A549 treated with CpdA at 1 μM for 4 hours (cell line): ENCODE measurements around the gene NXN. TPM values are rescaled to one million over a fixed set of nuclear protein-coding genes. Genes with fewer than 3 reads are reported as not detected.

ENCODE experiments used
- total RNA-seq: library from RNA; stranded (reverse); fragments of 200-300 nt; extraction: Qiagen RNA extraction; gene quantifications from 5 replicates; pipeline ENCODE4 v1.2.3, GENCODE V29; 2022; ENCODE audit warnings: low read depth

NXN gene
- total RNA-seq, result 21.9 to 27.7 TPM (median 26.6 TPM) in 5 replicates

GRCh38 chr17:979539-980405 lies at the start of gene NXN:
TSS of gene NXN (minus strand) at chr17:979776.

GRCh38 chr17:996554-997344 lies 17.2 kb upstream of the NXN start, which contains the start of gene TIMM22:
TSS of gene TIMM22 (plus strand) at chr17:997129. CDS start at chr17:997143, 14 bp downstream.

GRCh38 chr17:781805-782731 lies 197.5 kb downstream of the NXN start, which contains the start of the genes GLOD4 and MRM3:
TSS of gene GLOD4 (minus strand) at chr17:782280. CDS start at chr17:782255, 25 bp downstream.
TSS of gene MRM3 (plus strand) at chr17:782353. CDS start at chr17:782379, 26 bp downstream.

GRCh38 chr17:752002-752619 lies 227.5 kb downstream of the NXN start, which contains the start of gene GEMIN4:
TSS of gene GEMIN4 (minus strand) at chr17:752264. CDS start at chr17:752142, 122 bp downstream.

Other genes starting within 250 kb of the NXN start
- gene TLCD3A, start 247.2 kb downstream of the NXN start, total RNA-seq, result 50.9 to 56.8 TPM (median 55.1 TPM) in 5 replicates
- 57.8 to 66.3 TPM (median 63.2 TPM) in 5 replicates for gene GEMIN4, start 227.5 kb downstream of the NXN start, total RNA-seq
- 95.3 to 139 TPM (median 97.1 TPM) in 5 replicates for gene GLOD4, start 197.5 kb downstream of the NXN start, total RNA-seq
- gene MRM3, start 197.4 kb downstream of the NXN start, total RNA-seq, result 43.3 to 54.2 TPM (median 45.0 TPM) in 5 replicates
- gene TIMM22, start 17.4 kb upstream of the NXN start, total RNA-seq, result 25.6 to 29.3 TPM (median 28.5 TPM) in 5 replicates
- gene ABR, start 200.2 kb upstream of the NXN start, total RNA-seq, result 100 to 116 TPM (median 109 TPM) in 5 replicates